Measurements from ENCODE around the gene NEXN.
"Not testable (repeated sequence)": the region's sequence is repeated elsewhere in the genome, so short reads cannot be mapped to it uniquely, and the experiment has no call there.

The NEXN gene

GRCh38 chr1:77910116-77910515 is 21.7 kb downstream of the NEXN start:
- H3F3A ChIP-seq (ENCODE audit: insufficient read depth) = no peaks in the 10 kb centered on the region
- no peak for TF ChIP-seq CTCF (IDR thresholded peaks at IDR 0.05; ENCODE audit: insufficient read depth, low read length, poor library complexity, severe bottlenecking)
- no peak for TF ChIP-seq EZH2phosphoT487 (conservative IDR thresholded peaks at IDR 0.05; ENCODE audit: low read length)
- H3K9me3 ChIP-seq (ENCODE audit: insufficient read depth, low read length) = no peaks in the 10 kb centered on the region
- H2AFZ ChIP-seq (ENCODE audit: low read depth, low read length, severe bottlenecking) = no peak overlapping the region
- no peaks in the 10 kb centered on the region for H3K79me2 ChIP-seq (ENCODE audit: insufficient read depth, low read length)
- H3K9ac ChIP-seq (ENCODE audit: low read length) = no peak overlapping the region
- H3K4me3 ChIP-seq (ENCODE audit: insufficient read depth, low read length, poor library complexity, severe bottlenecking) = no peak overlapping the region
- no peaks in the 10 kb centered on the region for H3K9me2 ChIP-seq (replicated peaks; ENCODE audit: insufficient read depth, low read length)
- H3K27ac ChIP-seq (ENCODE audit: low read depth, low read length) = no peak overlapping the region
- H4K20me1 ChIP-seq (ENCODE audit: low read depth, low read length) = no peaks in the 10 kb centered on the region
- H3K27me3 ChIP-seq (ENCODE audit: low read length) = no peaks in the 10 kb centered on the region
- no peak overlapping the region for H3K4me2 ChIP-seq (ENCODE audit: low read depth, low read length, poor library complexity, severe bottlenecking)
- no peaks in the 10 kb centered on the region for H3K36me3 ChIP-seq (ENCODE audit: low read length)

- not testable (repeated sequence) for H3K4me3 ChIP-seq (ENCODE audit: insufficient read depth, low read length, poor library complexity, severe bottlenecking); H2AFZ ChIP-seq (ENCODE audit: low read depth, low read length, severe bottlenecking); H3K9me2 ChIP-seq (replicated peaks; ENCODE audit: insufficient read depth, low read length); H3F3A ChIP-seq (ENCODE audit: insufficient read depth); H3K27me3 ChIP-seq (ENCODE audit: low read length); H3K4me2 ChIP-seq (ENCODE audit: low read depth, low read length, poor library complexity, severe bottlenecking); H4K20me1 ChIP-seq (ENCODE audit: low read depth, low read length); H3K27ac ChIP-seq (ENCODE audit: low read depth, low read length); H3K9ac ChIP-seq (ENCODE audit: low read length); H3K36me3 ChIP-seq (ENCODE audit: low read length); H3K9me3 ChIP-seq (ENCODE audit: insufficient read depth, low read length); H3K79me2 ChIP-seq (ENCODE audit: insufficient read depth, low read length)
Observed at GRCh38 chr1:77918918-77919317, 30.5 kb downstream of the NEXN start.

DNA sequence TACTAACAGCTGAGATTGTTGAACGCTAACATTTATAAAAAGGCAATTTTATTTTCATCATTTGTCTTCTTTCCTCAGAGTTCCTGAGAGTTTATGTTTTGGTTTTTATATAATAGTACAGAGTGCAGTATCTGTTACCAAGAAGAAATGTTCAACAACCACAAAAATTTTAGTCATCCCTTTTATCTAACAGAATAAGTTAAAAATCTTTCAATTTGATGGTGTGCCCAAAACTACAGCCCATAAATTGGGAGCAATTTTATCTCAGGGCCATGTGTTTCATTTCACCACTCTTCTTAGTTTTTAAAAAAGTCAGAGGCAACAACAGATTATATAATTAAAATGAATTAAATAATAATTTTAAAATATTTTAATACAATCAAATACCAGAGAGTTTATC is 37.1 kb downstream of the NEXN start:
- Histone ChIP-seq H3K4me3 (ENCODE audit: insufficient read depth, low read length, poor library complexity, severe bottlenecking) (no peak overlapping the region), H3K9me2 (replicated peaks; ENCODE audit: insufficient read depth, low read length) (no peaks in the 10 kb centered on the region), H3K9me3 (ENCODE audit: insufficient read depth, low read length) (no peaks in the 10 kb centered on the region), H3F3A (ENCODE audit: insufficient read depth) (no peaks in the 10 kb centered on the region), H4K20me1 (ENCODE audit: low read depth, low read length) (no peaks in the 10 kb centered on the region), H3K36me3 (ENCODE audit: low read length) (no peaks in the 10 kb centered on the region), H3K27ac (ENCODE audit: low read depth, low read length) (no peak overlapping the region), H3K4me2 (ENCODE audit: low read depth, low read length, poor library complexity, severe bottlenecking) (no peak overlapping the region), H2AFZ (ENCODE audit: low read depth, low read length, severe bottlenecking) (no peak overlapping the region), H3K27me3 (ENCODE audit: low read length) (no peaks in the 10 kb centered on the region), H3K79me2 (ENCODE audit: insufficient read depth, low read length) (no peaks in the 10 kb centered on the region), H3K9ac (ENCODE audit: low read length) (no peak overlapping the region)
- TF ChIP-seq EZH2phosphoT487 (conservative IDR thresholded peaks at IDR 0.05; ENCODE audit: low read length) = no peak

GRCh38 chr1:77925956-77926355 is 37.5 kb downstream of the NEXN start:
- Histone ChIP-seq H2AFZ (ENCODE audit: low read depth, low read length, severe bottlenecking) (no peak overlapping the region), H3K4me3 (ENCODE audit: insufficient read depth, low read length, poor library complexity, severe bottlenecking) (no peak overlapping the region), H3F3A (ENCODE audit: insufficient read depth) (no peaks in the 10 kb centered on the region), H3K4me2 (ENCODE audit: low read depth, low read length, poor library complexity, severe bottlenecking) (peak overlapping the region; percentile 44), H3K27ac (ENCODE audit: low read depth, low read length) (no peak overlapping the region), H3K79me2 (ENCODE audit: insufficient read depth, low read length) (no peaks in the 10 kb centered on the region), H3K9me2 (replicated peaks; ENCODE audit: insufficient read depth, low read length) (no peaks in the 10 kb centered on the region), H3K36me3 (ENCODE audit: low read length) (no peaks in the 10 kb centered on the region), H3K9ac (ENCODE audit: low read length) (no peak overlapping the region), H4K20me1 (ENCODE audit: low read depth, low read length) (no peaks in the 10 kb centered on the region), H3K9me3 (ENCODE audit: insufficient read depth, low read length) (no peaks in the 10 kb centered on the region), H3K27me3 (ENCODE audit: low read length) (no peaks in the 10 kb centered on the region)
- TF ChIP-seq EZH2phosphoT487 (conservative IDR thresholded peaks at IDR 0.05; ENCODE audit: low read length) = no peak
- no peak for TF ChIP-seq CTCF (IDR thresholded peaks at IDR 0.05; ENCODE audit: insufficient read depth, low read length, poor library complexity, severe bottlenecking)
